Stomach (tissue), 4 donors: Measurements from ENCODE around the gene TEKTIP1.

Source experiments
- CTCF ChIP-seq, 7 experiments: fragments of 450-650 bp in 4 of 7; fragments of 200-600 bp in 3 of 7; sonication (generic) in 3 of 7; IDR thresholded peaks; one replicate each; pipeline ENCODE4 v1.5.1; 2016 to 2019; ENCODE audit warnings: antibody characterized with exemption in 7 of 7, control low read depth in 2 of 7, mild to moderate bottlenecking in 1 of 7
- EP300 ChIP-seq: sonication (generic); formaldehyde crosslinking; IDR thresholded peaks from one replicate; pipeline ENCODE4 v1.6.1; 2017; ENCODE audit warnings: antibody characterized with exemption
- POLR2A ChIP-seq, 4 donors: fragments of 450-650 bp; IDR thresholded peaks; one replicate each; pipeline ENCODE4 v1.6.1; 2016; ENCODE audit warnings: antibody characterized with exemption in 4 of 4, control low read depth in 2 of 4, mild to moderate bottlenecking in 1 of 4, moderate library complexity in 1 of 4

- TF ChIP-seq EP300 = no peak
- TF ChIP-seq CTCF (IDR thresholded peaks at IDR 0.05) = no peak
- TF ChIP-seq POLR2A (IDR thresholded peaks at IDR 0.05) = no peak
Measured at GRCh38 chr19:3534375-3535234, 4.4 kb upstream of the TEKTIP1 start.
